ENCODE data around the gene ADH4. TPM values are rescaled to one million over a fixed set of nuclear protein-coding genes. Genes with fewer than 3 reads are reported as not detected.

Gene ADH4
- polyA plus RNA-seq, 1 of the 3 experiments (the other 2 are of a cell fraction): not detected

GRCh38 chr4:99088481-99089365 lies 55.4 kb downstream of the ADH4 start, which contains the start of gene ADH5 (continued):
- TF ChIP-seq REST (IDR thresholded peaks at IDR 0.05; ENCODE audit: low read depth, low read length) (0 out of 2 replicates have a peak, but pooled peaks have one; percentile 7), TAF1 (IDR thresholded peaks at IDR 0.05; ENCODE audit: borderline replicate concordance, low read depth, low read length) (peak; percentile 92)

DNA sequence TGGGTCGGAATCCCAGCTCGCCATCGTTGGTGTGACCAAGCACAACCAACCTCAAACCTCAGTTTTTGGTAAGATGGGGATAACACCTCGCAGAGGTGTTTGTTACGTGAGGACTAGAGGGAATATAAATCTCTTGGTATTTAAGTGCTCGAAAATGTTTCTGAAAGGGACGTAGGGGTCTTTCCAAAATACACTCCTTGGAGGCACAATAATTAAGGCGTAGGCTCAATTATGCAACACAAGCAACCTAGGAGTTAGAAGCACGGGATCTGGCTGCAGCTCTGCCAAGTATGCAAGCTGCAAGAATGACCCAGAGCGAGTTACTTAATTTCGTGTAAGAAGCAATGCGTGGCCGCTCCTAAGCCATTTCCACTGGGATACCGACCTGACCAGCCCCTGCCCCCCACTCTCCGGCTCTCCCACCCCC lies 56.1 kb downstream of the ADH4 start:
- Histone ChIP-seq H2AFZ (ENCODE audit: low read depth) (0 out of 2 replicates have a peak overlapping the region, but pooled peaks have one; percentile 32), H3K79me2 (ENCODE audit: insufficient read depth) (peaks cover 68% of the 10 kb centered on the region), H4K20me1 (ENCODE audit: insufficient read depth) (peaks cover 10% of the 10 kb centered on the region), H3K27me3 (ENCODE audit: insufficient read depth) (no peaks in the 10 kb centered on the region), H3K36me3 (replicated peaks in 1 of 2; ENCODE audit: control insufficient read depth in 1 of 2, insufficient read depth in 2 of 2, low read length in 1 of 2) (peaks cover 24 to 25% of the 10 kb centered on the region in 2 experiments), H3F3A (replicated peaks; ENCODE audit: insufficient read depth) (peaks cover 5% of the 10 kb centered on the region), H3K9me3 (no peaks in the 10 kb centered on the region), H3K27ac (ENCODE audit: low read depth in 2 of 2, low read length in 1 of 2) (peak overlapping the region; percentile 77 to 94), H3K4me3 (ENCODE audit: low read depth in 2 of 2, low read length in 1 of 2) (peak overlapping the region; percentile 68 to 83), H3K9ac (peak overlapping the region; percentile 88), H3K4me1 (ENCODE audit: control insufficient read depth in 1 of 2, insufficient read depth in 2 of 2, low read depth in 1 of 2, low read length in 1 of 2) (peaks cover 0 to 3% of the 10 kb centered on the region in 2 experiments; a peak in 2 of 4 replicates), H3K4me2 (peak overlapping the region; percentile 81), H3K9me2 (no peaks in the 10 kb centered on the region)
- ChIA-PET CTCF (interaction anchor here (0.8 to 3.4 kb wide), 6 partner anchors 16 to 620 kb away, joined by 3 to 11 read pairs (median 5); partner anchors contain the start of gene METAP1), POLR2A (interaction anchor here (0.7 to 1.8 kb wide), 4 partner anchors 93 to 945 kb away, joined by 3 to 11 read pairs (median 5); partner anchors contain the start of genes EIF4E, METAP1, STPG2 and TRMT10A)
- WGBS (ENCODE audit: low lambda C conversion rate): 0% methylated on average over 7 of the region's 15 CpGs
- no peak for TF ChIP-seq POLR2AphosphoS5 (IDR thresholded peaks at IDR 0.05; ENCODE audit: low read depth, low read length)
- peak; percentile 39 for DNase-seq

DNA sequence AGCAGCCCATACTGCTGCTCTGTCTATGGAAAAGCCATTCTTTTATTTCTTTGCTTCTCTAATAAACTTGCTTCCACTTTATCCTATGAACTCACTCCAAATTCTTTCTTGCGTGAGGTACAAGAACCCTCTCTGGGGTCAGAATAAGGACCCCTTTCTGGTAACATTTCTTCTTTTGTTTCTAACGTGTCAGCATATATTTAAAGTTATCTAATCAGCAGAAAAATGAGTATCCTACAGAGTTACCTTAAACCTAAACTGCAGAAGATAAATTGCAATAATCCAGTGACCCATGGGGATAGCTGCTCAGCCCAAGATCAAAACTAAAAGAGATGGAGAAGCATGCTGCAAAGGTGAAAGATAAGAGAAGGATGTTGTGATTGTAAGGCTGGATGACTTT lies 59.5 kb downstream of the ADH4 start:
- H2AFZ ChIP-seq (ENCODE audit: low read depth): no peak overlapping the region
- TF ChIP-seq RFX5 (IDR thresholded peaks at IDR 0.05; ENCODE audit: low read length): no peak
- TF ChIP-seq SMC3 (IDR thresholded peaks at IDR 0.05; ENCODE audit: low read depth, low read length): no peak
- no peak for TF ChIP-seq POLR2AphosphoS5 (IDR thresholded peaks at IDR 0.05; ENCODE audit: low read depth, low read length)
- CTCF ChIA-PET: interaction anchor here (3.4 kb wide), 1 partner anchor 29 kb away, joined by 8 read pairs; no protein-coding TSS in a partner anchor
- DNase-seq: no peak
- no peaks in the 10 kb centered on the region for H3K9me3 ChIP-seq
- no peak overlapping the region for H3K4me2 ChIP-seq
- POLR2A ChIA-PET: no interaction called here
- H3K9ac ChIP-seq: no peak overlapping the region
- no peaks in the 10 kb centered on the region for H3K27me3 ChIP-seq (ENCODE audit: insufficient read depth)
- H3K9me2 ChIP-seq: no peaks in the 10 kb centered on the region
- H3K4me1 ChIP-seq (ENCODE audit: control insufficient read depth in 1 of 2, insufficient read depth in 2 of 2, low read depth in 1 of 2, low read length in 1 of 2): no peaks in the 10 kb centered on the region; a peak in 2 of 4 replicates
- H4K20me1 ChIP-seq (ENCODE audit: insufficient read depth): peaks cover 13% of the 10 kb centered on the region
- peaks cover 55 to 60% of the 10 kb centered on the region in 2 experiments for H3K36me3 ChIP-seq (replicated peaks in 1 of 2; ENCODE audit: control insufficient read depth in 1 of 2, insufficient read depth in 2 of 2, low read length in 1 of 2)
- H3K79me2 ChIP-seq (ENCODE audit: insufficient read depth): peaks cover 88% of the 10 kb centered on the region
- H3K27ac ChIP-seq (ENCODE audit: low read depth in 2 of 2, low read length in 1 of 2): no peak overlapping the region
- H3F3A ChIP-seq (replicated peaks; ENCODE audit: insufficient read depth): peaks cover 6% of the 10 kb centered on the region
- 94% methylated on average over 2 of the region's 2 CpGs for WGBS (ENCODE audit: low lambda C conversion rate)
- no peak overlapping the region for H3K4me3 ChIP-seq (ENCODE audit: low read depth in 2 of 2, low read length in 1 of 2)
